IMR-90 (cell line): ENCODE data around the gene PCBP3. TPM values are rescaled to one million over a fixed set of nuclear protein-coding genes. Genes with fewer than 3 reads are reported as not detected.

Experiments
- ATAC-seq: fragments of 200-7000 bp; cut with Tn5 transposase; 2 replicates; pipeline ENCODE4 v1.9.1; 2020; ENCODE audit warnings: low read depth, mild to moderate bottlenecking, moderate library complexity
- BruUV-seq: library from RNA; stranded (reverse); fragments of 400-500 nt; replicated peaks from 2 replicates; lab custom pipeline; 2021; lab: Mats Ljungman, UMichigan
- CTCF ChIA-PET: fragments of 300-600 bp; formaldehyde crosslinking; extraction: SDS; loops from one replicate; lab custom pipeline; 2021; ENCODE audit warnings: antibody characterized with exemption; lab: Yijun Ruan, JAX
- POLR2A ChIA-PET: fragments of 300-600 bp; sonication (Branson Sonifier 250); formaldehyde crosslinking; loops from one replicate; lab custom pipeline; 2022; ENCODE audit warnings: antibody characterized with exemption; ENCODE audit not compliant: unreplicated experiment; lab: Charles Lee
- DNase-seq: peaks from one replicate; pipeline ENCODE4 v3.0.0; 2013
- H2AFZ ChIP-seq: replicated peaks from 2 replicates; pipeline ENCODE3; 2013; ENCODE audit warnings: low read length, mild to moderate bottlenecking; ENCODE audit not compliant: poor library complexity
- H2AK5ac ChIP-seq: 2 replicates; pipeline ENCODE4 v1.6.1; 2013; ENCODE audit warnings: low read depth, low read length, inconsistent platforms
- H2AK9ac ChIP-seq: replicated peaks from 2 replicates; pipeline ENCODE3; 2013; ENCODE audit warnings: mild to moderate bottlenecking, low read depth, low read length, moderate library complexity; ENCODE audit not compliant: poor library complexity
- H2BK120ac ChIP-seq: 2 replicates; pipeline ENCODE4 v1.6.1; 2013; ENCODE audit warnings: low read depth, low read length, inconsistent platforms
- H2BK15ac ChIP-seq: 3 replicates; pipeline ENCODE4 v1.6.1; 2013; ENCODE audit warnings: low read depth, low read length, inconsistent platforms
- H2BK20ac ChIP-seq: 2 replicates; pipeline ENCODE4 v1.6.1; 2013; ENCODE audit warnings: low read depth, mild to moderate bottlenecking, inconsistent platforms, low read length, moderate library complexity
- H2BK5ac ChIP-seq: 2 replicates; pipeline ENCODE4 v1.6.1; 2013; ENCODE audit warnings: mild to moderate bottlenecking, low read depth, low read length, inconsistent platforms; ENCODE audit not compliant: poor library complexity, severe bottlenecking
- H3K14ac ChIP-seq: replicated peaks from 2 replicates; pipeline ENCODE4 v1.6.1; 2013; ENCODE audit warnings: low read depth, low read length, inconsistent platforms
- H3K18ac ChIP-seq: 2 replicates; pipeline ENCODE4 v1.6.1; 2013; ENCODE audit warnings: low read depth, low read length, control low read depth
- H3K23ac ChIP-seq: 2 replicates; pipeline ENCODE4 v1.6.1; 2013; ENCODE audit warnings: low read depth, low read length, inconsistent platforms
- H3K27ac ChIP-seq: 2 replicates; pipeline ENCODE4 v1.5.1; 2013; ENCODE audit warnings: mild to moderate bottlenecking, control low read depth, low read length; ENCODE audit not compliant: insufficient read depth
- H3K27me3 ChIP-seq: 2 replicates; pipeline ENCODE4 v1.6.1; 2013; ENCODE audit warnings: low read length; ENCODE audit not compliant: control insufficient read depth, insufficient read depth
- H3K36me3 ChIP-seq: 2 replicates; pipeline ENCODE4 v1.6.1; 2013; ENCODE audit warnings: low read length, mixed read lengths; ENCODE audit not compliant: control insufficient read depth, insufficient read depth
- H3K4ac ChIP-seq: 2 replicates; pipeline ENCODE4 v1.6.1; 2013; ENCODE audit warnings: low read depth, low read length, inconsistent platforms
- H3K4me1 ChIP-seq: 2 replicates; pipeline ENCODE4 v1.6.1; 2013; ENCODE audit warnings: low read length, mixed read lengths; ENCODE audit not compliant: control insufficient read depth, insufficient read depth
- H3K4me2 ChIP-seq: 2 replicates; pipeline ENCODE4 v1.6.1; 2013; ENCODE audit warnings: low read depth, mild to moderate bottlenecking, control low read depth, low read length, moderate library complexity
- H3K4me3 ChIP-seq: 2 replicates; pipeline ENCODE4 v1.5.1; 2013; ENCODE audit warnings: low read depth, mild to moderate bottlenecking, control low read depth, low read length, moderate library complexity; ENCODE audit not compliant: insufficient read depth
- H3K56ac ChIP-seq: 2 replicates; pipeline ENCODE4 v1.6.1; 2013; ENCODE audit warnings: low read length, inconsistent platforms; ENCODE audit not compliant: insufficient read depth; ENCODE audit errors: extremely low read depth
- H3K79me1 ChIP-seq, 2 experiments: 2 replicates each; pipeline ENCODE4 v1.6.1; 2013; ENCODE audit warnings: low read length in 2 of 2, inconsistent platforms in 1 of 2, low read depth in 1 of 2
- H3K9ac ChIP-seq: 2 replicates; pipeline ENCODE4 v1.6.1; 2013; ENCODE audit warnings: low read depth, low read length, control low read depth
- H3K9me1 ChIP-seq: 2 replicates; pipeline ENCODE4 v1.6.1; 2013; ENCODE audit warnings: low read length, inconsistent platforms; ENCODE audit not compliant: insufficient read depth
- H3K9me3 ChIP-seq: 2 replicates; pipeline ENCODE4 v1.6.1; 2013; ENCODE audit warnings: low read length; ENCODE audit not compliant: control insufficient read depth, insufficient read depth
- H4K20me1 ChIP-seq: 2 replicates; pipeline ENCODE4 v1.6.1; 2013; ENCODE audit warnings: low read length, inconsistent platforms; ENCODE audit not compliant: insufficient read depth
- H4K5ac ChIP-seq: 2 replicates; pipeline ENCODE4 v1.6.1; 2013; ENCODE audit warnings: mild to moderate bottlenecking, low read depth, low read length, control low read depth
- H4K8ac ChIP-seq, 2 experiments: 2 replicates each; pipeline ENCODE4 v1.6.1; 2013; ENCODE audit warnings: low read depth in 2 of 2, low read length in 2 of 2, control low read depth in 1 of 2, inconsistent platforms in 1 of 2
- H4K91ac ChIP-seq: 2 replicates; pipeline ENCODE4 v1.6.1; 2013; ENCODE audit warnings: low read depth, low read length, inconsistent platforms; ENCODE audit not compliant: insufficient read depth
- BHLHE40 ChIP-seq: fragments of 150-350 bp; IDR thresholded peaks from 2 replicates; pipeline ENCODE4 v1.6.1; 2016; ENCODE audit warnings: mild to moderate bottlenecking, low read depth, low read length
- CEBPB ChIP-seq: IDR thresholded peaks from 2 replicates; pipeline ENCODE4 v1.6.1; 2012; ENCODE audit warnings: low read depth, low read length, improper control_type of control experiment
- CHD1 ChIP-seq: IDR thresholded peaks from 2 replicates; pipeline ENCODE4 v1.6.1; 2012; ENCODE audit warnings: low read depth, low read length, improper control_type of control experiment
- FOS ChIP-seq: fragments of 150-350 bp; IDR thresholded peaks from 2 replicates; pipeline ENCODE4 v1.6.1; 2016; ENCODE audit warnings: low read depth, low read length
- MAFK ChIP-seq: IDR thresholded peaks from 2 replicates; pipeline ENCODE4 v1.6.1; 2012; ENCODE audit warnings: low read depth, low read length, improper control_type of control experiment
- MAZ ChIP-seq: IDR thresholded peaks from 2 replicates; pipeline ENCODE4 v1.6.1; 2012; ENCODE audit warnings: low read depth, mild to moderate bottlenecking, low read length, improper control_type of control experiment, moderate library complexity, borderline replicate concordance
- MXI1 ChIP-seq: IDR thresholded peaks from 2 replicates; pipeline ENCODE4 v1.6.1; 2012; ENCODE audit warnings: low read depth, mild to moderate bottlenecking, low read length, moderate library complexity, borderline replicate concordance
- NFE2L2 ChIP-seq: fragments of 150-350 bp; IDR thresholded peaks from 2 replicates; pipeline ENCODE4 v1.6.1; 2016; ENCODE audit warnings: low read depth, mild to moderate bottlenecking, low read length
- POLR2A ChIP-seq: IDR thresholded peaks from 2 replicates; pipeline ENCODE4 v1.6.1; 2012; ENCODE audit warnings: mild to moderate bottlenecking, low read depth, low read length
- RAD21 ChIP-seq: IDR thresholded peaks from 2 replicates; pipeline ENCODE4 v1.6.1; 2012; ENCODE audit warnings: low read length, improper control_type of control experiment
- RCOR1 ChIP-seq: IDR thresholded peaks from 2 replicates; pipeline ENCODE4 v1.6.1; 2012; ENCODE audit warnings: mild to moderate bottlenecking, low read length, improper control_type of control experiment; ENCODE audit not compliant: insufficient replicate concordance
- RFX5 ChIP-seq: IDR thresholded peaks from 2 replicates; pipeline ENCODE4 v1.8.0; 2012; ENCODE audit warnings: low read depth, mild to moderate bottlenecking, low read length, moderate library complexity
- SMC3 ChIP-seq: fragments of 150-350 bp; IDR thresholded peaks from 2 replicates; pipeline ENCODE4 v1.6.1; 2016; ENCODE audit warnings: low read depth, mild to moderate bottlenecking, antibody characterized with exemption, low read length, moderate library complexity
- WGBS, 2 experiments: methylation state at CpG; one replicate each; pipeline versions ENCODE4 v1.1.5 to v1.1.7; 2013; ENCODE audit warnings: missing lambda C conversion rate in 2 of 2; ENCODE audit not compliant: insufficient read length in 1 of 2; ENCODE audit errors: extremely low coverage in 2 of 2; 5-methylcytosine and 5-hydroxymethylcytosine counted together
- dilution Hi-C: fragments of 300-500 bp; cut with HindIII; formaldehyde crosslinking; loops from one replicate; pipeline ENCODE4 v1.14.3; 2018; ENCODE audit warnings: low sequenced_read_pairs; ENCODE audit not compliant: unreplicated experiment
- in situ Hi-C: fragments of 300-500 bp; cut with MboI; formaldehyde crosslinking; loops from 3 replicates; pipeline ENCODE4 v1.14.3; 2019; ENCODE audit warnings: low sequenced_read_pairs, inconsistent platforms, mixed read lengths
- intact Hi-C: fragments of 100-400 bp; cut with micrococcal nuclease; formaldehyde crosslinking; loops from 2 replicates; pipeline ENCODE4 v1.10.0; 2022
- polyA plus RNA-seq, 3 experiments: library from polyadenylated mRNA; depleted of rRNA; stranded (reverse); fragments of >200 nt; gene quantifications; 2 replicates each; pipeline ENCODE4 v1.2.3, GENCODE V29; 2012; ENCODE audit warnings: low replicate concordance in 1 of 3
- total RNA-seq: library from RNA; depleted of rRNA; stranded (reverse); fragments of >200 nt; gene quantifications from 2 replicates; pipeline ENCODE4 v1.2.3, GENCODE V29; 2012
- TF ChIP-seq, protein P1 (sequence below): fragments of 150-350 bp; IDR thresholded peaks from 2 replicates; pipeline ENCODE4 v1.6.1; 2016; ENCODE audit warnings: low read depth, mild to moderate bottlenecking, low read length, moderate library complexity, borderline replicate concordance
- TF ChIP-seq, protein P2 (sequence below): fragments of 150-350 bp; IDR thresholded peaks from 2 replicates; pipeline ENCODE4 v1.6.1; 2017; ENCODE audit warnings: mild to moderate bottlenecking, antibody characterized with exemption, low read length, low read depth

Gene PCBP3
- total and polyA plus RNA-seq, 2 of the 4 experiments (the other 2 are of a cell fraction): 2.9 to 3.9 TPM

DNA sequence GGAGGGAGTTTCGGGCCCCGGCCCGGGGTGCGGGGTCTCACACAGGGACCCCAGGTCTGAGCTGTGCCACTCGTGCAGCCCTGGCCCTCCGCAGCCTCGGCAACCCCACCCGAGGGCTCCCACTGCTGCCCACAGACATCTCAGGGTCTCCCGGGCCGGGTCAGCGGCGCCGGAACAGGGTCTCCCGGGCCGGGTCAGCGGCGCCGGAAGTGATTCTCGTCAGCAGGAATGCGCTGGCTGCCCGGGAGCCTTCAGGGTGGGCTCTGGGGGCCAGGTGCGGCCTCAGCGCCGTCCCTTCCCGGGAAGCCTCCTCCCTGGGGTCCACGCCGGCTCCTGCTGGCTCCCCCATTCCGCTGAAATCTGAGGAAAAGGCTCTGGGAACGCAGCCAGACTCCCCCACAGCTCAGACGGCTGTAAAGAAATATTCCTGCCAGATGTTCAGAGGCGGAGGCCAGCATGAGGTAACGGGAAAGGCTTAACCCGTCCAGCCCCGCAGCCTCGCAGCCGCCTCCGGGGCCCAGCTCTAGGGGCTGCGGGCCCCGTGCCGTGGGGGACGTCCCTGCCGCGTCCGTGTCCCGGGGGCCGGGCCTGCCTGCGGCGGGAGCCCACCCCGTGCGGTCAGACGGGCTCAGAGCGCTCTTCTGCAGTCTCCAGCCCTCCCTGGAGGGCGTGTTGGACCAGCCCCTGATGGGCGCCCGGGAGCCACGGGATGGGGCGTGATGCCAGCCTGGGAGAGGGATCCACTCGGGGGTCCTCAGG, 329.4 kb downstream of the PCBP3 start:
- no peaks in the 10 kb centered on the region for H3K27me3 ChIP-seq
- H3K4me2 ChIP-seq: peak overlapping the region; percentile 34
- H3K4me1 ChIP-seq: peaks cover 46% of the 10 kb centered on the region
- H2AK9ac ChIP-seq: peak overlapping the region; percentile 100
- peak overlapping the region; percentile 53; the same call in 2 of the 3 replicates for H2BK15ac ChIP-seq
- peak overlapping the region; percentile 99 for H2AK5ac ChIP-seq
- in situ Hi-C loops (loop anchor here (5.0 kb wide), 1 partner anchor 119 kb away; no protein-coding TSS in a partner anchor), intact Hi-C loops (loop anchor here (2.0 to 10.0 kb wide), 4 partner anchors 126 to 352 kb away; partner anchors contain the start of genes C21orf58, COL6A2, MCM3AP and PCNT), dilution Hi-C loops (no loop called here)
- H4K91ac ChIP-seq: peak overlapping the region; percentile 93
- peaks cover 0 to 22% of the 10 kb centered on the region in 2 experiments; a peak in 1 of 4 replicates for H3K79me1 ChIP-seq
- peak overlapping the region; percentile 71; the same call in 1 of the 2 replicates for H3K56ac ChIP-seq
- H3K36me3 ChIP-seq: no peaks in the 10 kb centered on the region
- H4K5ac ChIP-seq: peak overlapping the region; percentile 56
- no peaks in the 10 kb centered on the region for H4K20me1 ChIP-seq
- H2BK5ac ChIP-seq: peak overlapping the region; percentile 83
- H3K23ac ChIP-seq: peak overlapping the region; percentile 98; the same call in 1 of the 2 replicates
- H3K18ac ChIP-seq: peak overlapping the region; percentile 84; the same call in 1 of the 2 replicates
- peak overlapping the region; percentile 91 for H3K27ac ChIP-seq
- DNase-seq: peak; percentile 92
- no peaks in the 10 kb centered on the region for H3K9me1 ChIP-seq
- ChIA-PET CTCF (interaction anchor here (0.7 to 1.5 kb wide), 6 partner anchors 15 to 170 kb away, joined by 3 to 9 read pairs (median 3); no protein-coding TSS in a partner anchor), POLR2A (interaction anchor here (0.6 to 1.7 kb wide), 6 partner anchors 76 to 129 kb away, joined by 3 to 12 read pairs (median 6); no protein-coding TSS in a partner anchor)
- H2BK120ac ChIP-seq: peak overlapping the region; percentile 98
- H4K8ac ChIP-seq: peak overlapping the region; percentile 67 to 93
- no TSS peak for BruUV-seq
- peak overlapping the region; percentile 94 for H3K14ac ChIP-seq
- H2BK20ac ChIP-seq: peak overlapping the region; percentile 88
- H3K9ac ChIP-seq: peak overlapping the region; percentile 52
- no peaks in the 10 kb centered on the region for H3K9me3 ChIP-seq
- peak overlapping the region; percentile 89 for H2AFZ ChIP-seq
- peak overlapping the region; percentile 100 for H3K4ac ChIP-seq
- WGBS, 2 experiments: 2% methylated on average over 17 of the region's 58 CpGs; no CpG with 5 or more reads in 1 of the 2 experiments
- peak; percentile 31 for ATAC-seq
- H3K4me3 ChIP-seq: no peak overlapping the region
- 0 out of 2 replicates have a peak, but pooled peaks have one; percentile 16 for TF ChIP-seq MAZ
- no peak for TF ChIP-seq FOS
- TF ChIP-seq MAFK: no peak
- peak; percentile 20; the same call in 1 of the 2 replicates for TF ChIP-seq BHLHE40
- TF ChIP-seq, protein P1, sequence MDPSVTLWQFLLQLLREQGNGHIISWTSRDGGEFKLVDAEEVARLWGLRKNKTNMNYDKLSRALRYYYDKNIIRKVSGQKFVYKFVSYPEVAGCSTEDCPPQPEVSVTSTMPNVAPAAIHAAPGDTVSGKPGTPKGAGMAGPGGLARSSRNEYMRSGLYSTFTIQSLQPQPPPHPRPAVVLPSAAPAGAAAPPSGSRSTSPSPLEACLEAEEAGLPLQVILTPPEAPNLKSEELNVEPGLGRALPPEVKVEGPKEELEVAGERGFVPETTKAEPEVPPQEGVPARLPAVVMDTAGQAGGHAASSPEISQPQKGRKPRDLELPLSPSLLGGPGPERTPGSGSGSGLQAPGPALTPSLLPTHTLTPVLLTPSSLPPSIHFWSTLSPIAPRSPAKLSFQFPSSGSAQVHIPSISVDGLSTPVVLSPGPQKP: no peak
- no peak for TF ChIP-seq CHD1
- no peak for TF ChIP-seq SMC3
- 0 out of 2 replicates have a peak, but pooled peaks have one; percentile 26 for TF ChIP-seq POLR2A
- no peak for TF ChIP-seq MXI1
- TF ChIP-seq RCOR1: no peak
- no peak for TF ChIP-seq RAD21
- TF ChIP-seq RFX5: no peak
- no peak for TF ChIP-seq NFE2L2
- TF ChIP-seq, protein P2, sequence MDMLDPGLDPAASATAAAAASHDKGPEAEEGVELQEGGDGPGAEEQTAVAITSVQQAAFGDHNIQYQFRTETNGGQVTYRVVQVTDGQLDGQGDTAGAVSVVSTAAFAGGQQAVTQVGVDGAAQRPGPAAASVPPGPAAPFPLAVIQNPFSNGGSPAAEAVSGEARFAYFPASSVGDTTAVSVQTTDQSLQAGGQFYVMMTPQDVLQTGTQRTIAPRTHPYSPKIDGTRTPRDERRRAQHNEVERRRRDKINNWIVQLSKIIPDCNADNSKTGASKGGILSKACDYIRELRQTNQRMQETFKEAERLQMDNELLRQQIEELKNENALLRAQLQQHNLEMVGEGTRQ: no peak
- no peak for TF ChIP-seq CEBPB
